Renal cortex interstitium (tissue), 11 donors: ENCODE data around the gene ZC3H12C. TPM values are rescaled to one million over a fixed set of nuclear protein-coding genes. Genes with fewer than 3 reads are reported as not detected.
A peak's percentile ranks its signal among the peaks of the same experiment; 100 is the strongest.
"Not testable (repeated sequence)": the region's sequence is repeated elsewhere in the genome, so short reads cannot be mapped to it uniquely, and the experiment has no call there.

Source experiments
- DNase-seq, 11 donors: peaks; one replicate each; pipeline ENCODE4 v3.0.0-alpha.2; 2013; ENCODE audit warnings: low read depth in 9 of 11, low spot score in 4 of 11; ENCODE audit errors: extremely low read depth in 1 of 11
- polyA plus RNA-seq, 3 donors: library from polyadenylated mRNA; unstranded; fragments of 120-200 nt; gene quantifications; one replicate each; pipeline ENCODE4 v1.2.1, GENCODE V29; 2013; ENCODE audit not compliant: insufficient read length in 3 of 3

The ZC3H12C gene
- polyA plus RNA-seq, 3 donors: 7.3 to 10.8 (median 8.1) TPM

- DNase-seq: peak in 5 of 11 donors; percentile 6 to 43 (median 31)
Observed at GRCh38 chr11:110196241-110196754, 103.1 kb downstream of the ZC3H12C start.

- no peak for DNase-seq
Observed at GRCh38 chr11:110196884-110197420, 103.8 kb downstream of the ZC3H12C start.

- DNase-seq: no peak
Observed at GRCh38 chr11:110198031-110198729, 105.0 kb downstream of the ZC3H12C start.

- DNase-seq: no peak
Observed at GRCh38 chr11:110199184-110199981, 106.2 kb downstream of the ZC3H12C start.

- DNase-seq: no peak
Observed at GRCh38 chr11:110200241-110200640, 107.0 kb downstream of the ZC3H12C start.

- DNase-seq: no peak
Observed at GRCh38 chr11:110200836-110201235, 107.6 kb downstream of the ZC3H12C start.

- DNase-seq: no peak
Observed at GRCh38 chr11:110207123-110207522, 113.9 kb downstream of the ZC3H12C start.

- not testable (repeated sequence) for DNase-seq
Observed at GRCh38 chr11:110208678-110209312, 115.6 kb downstream of the ZC3H12C start.

GRCh38 chr11:110209313-110209694 is 116.1 kb downstream of the ZC3H12C start:
- DNase-seq: not testable (repeated sequence)

- no peak for DNase-seq
Observed at GRCh38 chr11:110217223-110217877, 124.2 kb downstream of the ZC3H12C start.

GRCh38 chr11:110217936-110218335 is 124.7 kb downstream of the ZC3H12C start:
- no peak for DNase-seq

- DNase-seq: no peak
Observed at GRCh38 chr11:110219006-110219785, 126.0 kb downstream of the ZC3H12C start.

Other genes with a start within 250 kb of the ZC3H12C start
- gene RDX, start 203.2 kb downstream of the ZC3H12C start, polyA plus RNA-seq: 100 to 1,000 TPM; 132 to 165 (median 134) TPM